Prostate gland (tissue), 2 donors: Measurements from ENCODE around the gene SMYD3.
"Not testable (repeated sequence)": the region's sequence is repeated elsewhere in the genome, so short reads cannot be mapped to it uniquely, and the experiment has no call there.

Source experiments
- CTCF ChIP-seq, 4 experiments: fragments of 200-600 bp in 2 of 4; fragments of 450-650 bp in 2 of 4; sonication (generic) in 2 of 4; IDR thresholded peaks; 1 replicate in 3 of 4; 2 replicates in 1 of 4; pipeline ENCODE4 v1.5.1; 2016 to 2019; ENCODE audit warnings: antibody characterized with exemption in 4 of 4, mild to moderate bottlenecking in 2 of 4, moderate library complexity in 2 of 4
- POLR2AphosphoS5 ChIP-seq: sonication (generic); formaldehyde crosslinking; IDR thresholded peaks from one replicate; pipeline ENCODE4 v1.6.1; 2017; ENCODE audit warnings: antibody characterized with exemption

GRCh38 chr1:245740336-245740735 is 766.7 kb downstream of the SMYD3 start:
- TF ChIP-seq CTCF (IDR thresholded peaks at IDR 0.05); POLR2AphosphoS5: not testable (repeated sequence)
